GM19025 (cell line): ENCODE data around the gene PLEKHM3.
A peak's percentile ranks its signal among the peaks of the same experiment; 100 is the strongest.

Source experiments
- ATAC-seq: cut with Tn5 transposase; IDR thresholded peaks from one replicate; pipeline ENCODE4 v1.9.1; 2021; ENCODE audit warnings: mild to moderate bottlenecking, low read depth, moderate library complexity; ENCODE audit not compliant: unreplicated experiment

PLEKHM3 gene

GRCh38 chr2:208025037-208025813, at the start of gene PLEKHM3:
PLEKHM3 (minus strand) TSS chr2:208025527; CDS start chr2:208001639, 23,888 bp downstream.
- ATAC-seq: peak; percentile 94

DNA sequence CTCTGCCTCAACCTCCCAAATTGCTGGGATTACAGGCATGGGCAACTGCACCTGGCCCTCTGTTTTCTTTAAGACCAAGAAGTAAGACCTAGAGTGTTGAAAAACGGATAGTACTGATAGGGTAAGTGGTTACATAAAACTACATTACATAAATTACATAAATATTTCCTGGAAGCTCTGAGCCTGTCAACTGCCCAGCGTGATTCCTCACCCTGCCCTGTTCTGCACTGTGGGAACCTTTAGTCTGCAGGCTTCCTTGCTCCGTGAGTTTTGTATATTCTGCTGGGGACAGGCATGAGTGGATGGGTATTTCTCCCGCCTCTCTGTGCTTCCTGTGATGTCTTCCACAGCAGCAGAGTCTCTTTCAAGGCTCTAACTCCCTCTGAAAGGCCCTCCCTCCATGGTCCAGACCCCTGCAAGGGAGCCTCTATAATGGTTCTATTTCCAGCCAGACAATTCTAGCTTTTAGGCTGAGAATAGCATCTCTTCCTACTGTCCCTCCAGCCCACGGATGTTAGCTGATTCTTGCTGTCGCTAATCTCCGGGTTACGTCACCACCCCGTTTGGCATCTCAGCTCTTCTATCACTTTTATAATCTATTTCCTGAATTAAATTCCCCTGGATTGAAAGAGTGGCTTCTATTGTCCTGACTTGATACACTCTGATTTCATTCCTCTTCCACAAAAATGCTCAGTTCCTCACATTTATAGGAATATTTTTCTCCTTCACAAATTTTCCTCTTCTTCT, 49.5 kb upstream of the PLEKHM3 start:
- ATAC-seq: no peak

- ATAC-seq: peak; percentile 74
Measured at GRCh38 chr2:208072250-208072892, 47.0 kb upstream of the PLEKHM3 start.

- no peak for ATAC-seq
Measured at GRCh38 chr2:208069186-208069585, 43.9 kb upstream of the PLEKHM3 start.

- ATAC-seq: no peak
Measured at GRCh38 chr2:208066016-208066415, 40.7 kb upstream of the PLEKHM3 start.

DNA sequence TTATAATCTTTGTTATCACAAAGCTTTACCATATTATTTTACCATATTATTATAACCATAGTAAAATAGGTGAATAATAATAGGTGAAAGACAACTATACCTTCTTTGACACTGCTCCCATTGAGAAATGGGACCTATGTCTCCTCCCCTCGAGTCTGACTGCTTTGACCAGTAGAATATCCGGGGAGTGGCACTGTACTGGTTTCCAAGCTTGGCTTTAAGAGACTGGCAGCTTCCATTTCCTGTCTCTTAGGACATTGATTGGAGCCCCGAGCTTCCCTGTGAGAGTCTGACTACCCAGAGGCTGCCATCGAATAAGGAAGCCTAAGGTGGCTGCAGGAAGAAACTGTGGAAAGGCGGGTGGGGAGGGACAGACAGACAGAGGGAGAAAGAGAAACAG, 40.1 kb upstream of the PLEKHM3 start:
- no peak for ATAC-seq

- ATAC-seq: no peak
Measured at GRCh38 chr2:208064220-208064961, 39.1 kb upstream of the PLEKHM3 start.

GRCh38 chr2:208062961-208063360, 37.6 kb upstream of the PLEKHM3 start:
- no peak for ATAC-seq

GRCh38 chr2:208062113-208062512, 36.8 kb upstream of the PLEKHM3 start:
- no peak for ATAC-seq

DNA sequence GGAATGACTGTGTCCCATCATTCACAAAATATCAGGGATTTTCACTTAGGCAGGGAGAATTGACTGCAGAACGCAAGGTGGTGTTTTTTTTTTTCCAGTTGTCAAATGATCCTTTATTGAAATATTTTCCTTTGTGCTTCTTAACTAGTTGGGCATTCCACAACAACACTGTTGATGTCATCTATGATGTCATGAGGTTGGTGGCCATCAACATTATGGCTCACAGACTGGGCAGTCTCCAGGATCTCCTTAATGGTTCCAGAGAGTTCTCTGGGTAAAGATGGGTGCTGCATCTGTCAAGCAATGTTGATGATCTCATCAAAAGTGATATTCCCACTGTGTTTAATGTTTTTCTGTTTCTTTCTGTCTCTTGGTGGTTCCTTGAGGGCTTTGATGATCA, 31.8 kb upstream of the PLEKHM3 start:
- no peak for ATAC-seq

DNA sequence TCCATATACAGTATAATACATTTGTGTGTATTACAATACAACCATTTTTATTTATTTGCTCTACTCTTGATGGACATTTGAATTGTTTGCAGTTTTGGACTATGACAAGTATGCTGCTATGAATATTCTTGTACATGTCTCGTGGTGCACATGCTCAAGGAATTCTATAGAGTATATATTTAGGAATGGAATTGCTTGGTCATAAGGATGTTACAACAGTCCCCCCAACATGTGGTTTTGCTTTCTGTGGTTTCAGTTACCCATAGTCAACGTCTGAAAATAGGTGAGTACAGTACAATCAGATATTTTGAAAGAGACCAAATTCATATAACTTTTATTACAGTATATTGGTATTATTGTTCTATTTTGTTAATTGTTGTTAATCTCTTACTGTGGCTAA, 24.1 kb upstream of the PLEKHM3 start:
- no peak for ATAC-seq

- ATAC-seq: no peak
Measured at GRCh38 chr2:208049006-208049405, 23.7 kb upstream of the PLEKHM3 start.

- no peak for ATAC-seq
Measured at GRCh38 chr2:208047840-208048239, 22.5 kb upstream of the PLEKHM3 start.

DNA sequence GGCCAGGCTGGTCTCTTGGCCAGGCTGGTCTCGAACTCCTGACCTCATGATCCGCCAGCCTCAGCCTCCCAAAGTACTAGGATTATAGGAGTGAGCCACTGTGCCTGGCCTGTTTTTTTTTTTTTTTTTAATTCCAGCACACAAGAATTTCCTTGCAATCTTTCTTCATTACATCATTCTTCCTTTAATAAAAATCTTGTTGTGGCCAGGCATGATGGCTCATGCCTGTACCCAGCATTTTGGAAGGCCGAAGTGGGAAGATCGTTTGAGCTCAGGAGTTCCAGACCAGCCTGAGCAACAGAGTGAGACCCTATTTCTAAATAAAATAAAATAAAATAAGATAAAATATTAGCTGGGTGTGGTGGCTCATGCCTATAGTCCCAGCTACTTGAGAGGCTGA, 21.4 kb upstream of the PLEKHM3 start:
- ATAC-seq: no peak

DNA sequence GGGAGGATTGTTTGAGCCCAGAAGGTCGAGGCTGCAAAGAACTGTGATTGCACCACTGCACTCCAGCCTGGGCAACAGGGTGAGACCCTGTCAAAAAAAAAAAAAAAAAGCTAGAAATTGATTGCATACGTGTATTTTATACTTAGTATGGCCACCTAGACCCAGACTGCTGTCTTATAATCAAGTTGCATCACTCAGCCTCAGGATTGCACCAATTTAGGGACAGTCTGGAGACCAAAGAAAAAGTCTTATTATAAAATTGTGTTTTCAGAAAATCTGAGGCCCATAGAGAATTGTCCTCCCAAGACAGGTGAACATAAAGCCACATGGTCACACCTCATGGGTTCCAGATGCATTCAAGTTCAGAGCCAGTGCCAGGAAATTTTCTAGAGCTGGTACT, 17.1 kb upstream of the PLEKHM3 start:
- no peak for ATAC-seq

DNA sequence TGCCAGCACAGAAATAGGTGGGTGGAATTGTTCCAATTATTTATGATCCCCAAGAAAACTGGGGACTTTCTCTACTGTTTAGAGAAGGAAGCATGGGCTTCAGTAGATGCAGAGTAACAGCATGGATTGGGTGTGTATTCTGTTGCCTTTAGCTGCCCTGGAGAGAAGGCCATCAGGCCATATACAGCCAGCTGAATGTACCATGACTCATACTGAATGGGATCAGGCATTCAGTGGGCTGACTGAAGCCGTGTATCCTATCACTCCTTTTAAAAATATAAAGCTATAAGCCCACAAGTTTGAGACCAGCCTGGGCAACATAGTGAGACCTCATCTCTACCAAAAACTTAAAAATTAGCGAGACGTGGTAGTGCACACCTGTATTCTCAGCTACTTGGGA, 16.7 kb upstream of the PLEKHM3 start:
- ATAC-seq: no peak

DNA sequence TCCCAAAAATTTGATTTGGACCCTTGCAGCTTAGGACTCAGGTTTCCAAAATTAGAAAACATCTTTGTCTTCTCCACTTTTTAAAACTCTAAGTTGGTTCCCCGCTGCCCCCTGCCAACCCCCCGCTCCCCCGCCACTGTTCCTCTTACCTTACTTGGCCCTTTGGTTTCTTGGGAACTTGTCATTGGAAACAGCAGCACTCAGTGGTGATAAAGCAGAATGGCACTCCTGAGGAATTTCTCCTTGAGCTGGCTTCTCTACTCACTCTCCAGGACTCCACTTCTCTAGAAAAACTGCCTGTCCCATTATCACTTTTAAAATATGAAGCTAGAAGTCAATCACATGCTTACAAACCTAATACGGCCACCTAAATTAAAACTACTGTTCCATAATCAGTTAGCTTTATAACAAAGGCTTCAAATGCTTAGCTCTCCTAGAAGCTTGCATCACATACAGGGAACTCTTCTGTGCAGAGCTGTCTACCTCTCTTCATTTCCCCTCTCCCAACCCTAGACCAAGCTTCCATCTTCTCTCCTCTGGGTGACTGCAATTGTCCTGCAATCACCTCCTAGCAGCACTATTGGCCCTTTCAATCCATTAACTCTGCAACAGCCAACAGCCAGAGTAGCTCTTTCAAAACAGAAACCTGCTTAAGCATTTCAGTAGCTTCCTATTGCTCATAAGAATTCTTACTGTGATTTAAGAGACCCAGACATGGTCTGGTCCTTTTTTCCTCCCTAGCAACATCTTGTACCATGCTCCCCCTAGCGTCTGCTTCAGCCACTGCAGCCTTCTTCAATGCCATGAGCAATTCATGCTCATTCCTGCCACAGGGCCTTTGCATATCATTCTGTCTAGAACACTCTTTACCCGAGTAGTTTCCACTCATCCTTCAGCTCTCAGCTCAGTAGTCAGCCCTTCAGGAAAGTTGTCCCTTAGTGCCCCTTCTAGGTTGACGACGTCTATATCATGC, 15.2 kb upstream of the PLEKHM3 start:
- no peak for ATAC-seq

DNA sequence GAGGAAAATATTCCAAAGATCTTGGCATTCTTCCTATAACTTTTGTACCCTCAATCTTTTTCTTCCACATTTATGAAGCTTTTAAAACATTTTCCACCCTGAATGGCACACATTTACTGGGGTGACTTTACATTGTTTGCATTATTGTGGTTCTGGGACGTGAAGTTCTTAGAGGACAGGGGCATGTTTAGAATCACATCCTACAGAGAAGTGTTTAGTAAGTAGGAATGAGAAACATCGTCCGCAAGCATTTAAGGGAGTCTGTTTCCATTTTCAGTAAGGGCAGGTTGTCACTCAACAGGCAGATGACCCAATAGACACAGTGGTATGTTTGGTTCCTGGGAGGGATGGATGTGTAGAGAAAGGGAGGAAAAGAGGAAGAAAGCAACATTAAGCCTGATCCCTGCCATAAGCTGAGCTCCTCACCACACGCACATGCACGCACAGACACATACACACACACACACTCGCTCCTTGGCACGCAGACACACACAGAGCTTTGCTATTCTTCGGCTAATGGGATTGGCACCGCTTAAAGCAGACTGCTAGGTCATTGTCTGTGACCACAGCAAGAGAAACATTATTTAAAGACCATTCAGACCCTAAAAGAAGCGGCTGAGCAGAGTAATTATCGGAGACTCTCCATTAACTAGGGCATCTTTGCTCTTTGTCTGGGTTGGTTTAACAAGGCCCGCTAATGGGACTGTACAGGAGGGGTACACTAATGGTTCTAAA, 14.2 kb upstream of the PLEKHM3 start:
- ATAC-seq: no peak
